GM12874 (cell line): ENCODE measurements around the gene DNAJC1.

Experiments used
- CTCF ChIP-seq: IDR thresholded peaks from 2 replicates; pipeline ENCODE4 v1.5.1; 2011; ENCODE audit warnings: low read depth, mild to moderate bottlenecking, control low read depth, low read length, moderate library complexity; ENCODE audit not compliant: insufficient read depth

DNAJC1 gene

DNA sequence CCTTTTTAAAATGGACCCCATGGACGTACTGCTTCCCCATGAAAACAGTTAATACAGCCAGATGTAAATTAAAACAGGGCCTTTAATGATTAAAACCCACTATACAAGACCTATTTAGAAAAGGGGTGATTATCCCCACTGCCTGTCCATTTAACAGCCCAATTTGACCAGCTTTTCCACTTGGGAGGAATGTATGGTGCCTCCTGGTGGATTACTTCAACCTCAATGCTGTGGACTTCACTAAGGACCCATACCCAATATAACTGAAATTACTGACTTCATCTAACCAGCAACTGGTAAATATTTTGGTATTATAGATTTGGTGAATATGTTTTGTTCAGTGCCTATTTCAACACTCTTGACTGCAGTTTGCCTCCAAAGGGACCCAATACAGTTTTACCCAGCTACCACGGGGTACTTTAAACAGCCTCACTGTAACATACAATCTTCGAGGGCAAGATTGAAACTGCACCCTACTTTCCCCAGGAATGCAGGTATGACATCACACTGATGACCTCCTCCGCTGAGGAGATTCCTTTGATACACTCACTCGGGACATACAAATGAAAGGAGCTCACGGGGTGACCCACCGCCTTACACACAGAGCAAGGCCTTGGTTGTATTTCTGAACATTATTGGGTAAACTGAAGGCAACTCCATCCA, 192.8 kb downstream of the DNAJC1 start:
- no peak for TF ChIP-seq CTCF

DNA sequence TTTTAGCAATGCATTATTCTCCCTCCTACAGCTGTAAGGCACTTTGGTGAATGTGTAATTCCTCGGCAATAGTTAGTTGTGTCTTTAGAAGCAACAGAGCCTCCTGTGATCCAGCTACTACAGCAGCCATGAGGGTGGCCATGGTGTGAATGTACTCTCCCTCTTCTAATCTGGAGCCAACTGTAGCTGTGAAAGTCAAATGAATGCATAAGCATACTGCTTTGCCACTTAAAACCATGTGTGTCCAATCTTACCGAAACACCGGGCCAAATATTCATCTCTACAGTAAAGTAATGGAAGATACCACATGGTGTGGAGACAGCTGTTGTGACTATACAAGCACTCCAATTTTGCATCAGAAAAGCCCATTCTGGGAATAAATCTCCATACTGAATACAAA, 195.0 kb downstream of the DNAJC1 start:
- TF ChIP-seq CTCF, result no peak

DNA sequence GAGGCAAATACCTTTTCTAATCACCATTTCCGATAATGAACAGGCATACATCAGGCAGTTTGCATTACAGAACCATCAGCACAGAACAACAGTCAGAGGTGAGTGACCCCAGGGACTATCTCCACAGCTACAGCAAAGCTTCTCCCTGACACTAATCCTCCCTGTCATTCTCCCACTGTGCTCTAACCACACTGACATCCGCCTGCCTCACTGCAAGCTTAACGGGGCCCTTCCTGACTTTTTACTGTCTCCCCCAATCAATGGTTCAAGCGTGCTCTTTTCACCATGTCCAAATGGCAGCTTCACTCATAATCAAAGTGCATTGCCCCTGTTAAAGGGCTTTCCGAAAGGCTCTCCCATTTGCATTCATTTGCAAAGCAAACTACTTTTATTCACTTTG, 196.3 kb downstream of the DNAJC1 start:
- no peak for TF ChIP-seq CTCF

GRCh38 chr10:21803374-21803773, 200.2 kb downstream of the DNAJC1 start:
- TF ChIP-seq CTCF, result no peak

- TF ChIP-seq CTCF, result no peak
These were observed 201.9 kb downstream of the DNAJC1 start for GRCh38 chr10:21801609-21802008.

GRCh38 chr10:21797984-21798765, 205.4 kb downstream of the DNAJC1 start:
- no peak for TF ChIP-seq CTCF

DNA sequence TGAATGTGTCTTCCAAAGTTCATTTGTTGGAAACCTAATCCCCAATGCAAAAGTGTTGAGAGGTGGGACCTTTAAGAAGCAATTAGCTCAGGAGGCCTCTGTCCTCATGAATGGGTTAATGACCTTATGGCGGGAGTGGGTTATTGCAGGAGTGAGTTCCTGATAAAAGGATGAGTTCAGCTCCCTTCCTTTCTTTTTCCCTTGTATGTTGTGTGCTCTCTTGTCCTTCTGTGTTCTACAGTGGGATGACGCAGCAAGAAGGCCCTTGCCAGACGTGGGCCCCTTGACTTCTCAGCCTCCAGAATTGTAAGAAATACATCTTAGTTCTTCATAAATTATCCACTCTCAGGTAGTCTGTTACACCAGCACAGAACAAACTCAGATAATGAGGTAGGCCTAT, 206.0 kb downstream of the DNAJC1 start:
- TF ChIP-seq CTCF, result no peak
